Lower lobe of right lung (tissue), 2 donors: Measurements from ENCODE around the gene FNIP1. TPM values are rescaled to one million over a fixed set of nuclear protein-coding genes. Genes with fewer than 3 reads are reported as not detected.
"Not testable (repeated sequence)": the region's sequence is repeated elsewhere in the genome, so short reads cannot be mapped to it uniquely, and the experiment has no call there.

Experiments
- ATAC-seq, 2 donors: fragments of 200-7000 bp; cut with Tn5 transposase; one replicate each; pipeline ENCODE4 v1.9.1; 2020 to 2022; ENCODE audit warnings: mild to moderate bottlenecking in 2 of 2, moderate library complexity in 2 of 2
- DNase-seq: peaks from one replicate; pipeline ENCODE4 v3.0.0-alpha.2; 2020
- H3K27ac ChIP-seq: fragments of 200-600 bp; one replicate; pipeline ENCODE4 v1.8.0; 2022
- H3K27me3 ChIP-seq: fragments of 200-600 bp; one replicate; pipeline ENCODE4 v1.8.0; 2022; ENCODE audit warnings: low read depth
- H3K36me3 ChIP-seq: fragments of 200-600 bp; one replicate; pipeline ENCODE4 v1.8.0; 2022; ENCODE audit warnings: mild to moderate bottlenecking
- H3K4me1 ChIP-seq: fragments of 200-600 bp; one replicate; pipeline ENCODE4 v1.8.0; 2022
- H3K4me3 ChIP-seq: fragments of 200-600 bp; one replicate; pipeline ENCODE4 v1.8.0; 2022; ENCODE audit warnings: mild to moderate bottlenecking
- H3K9me3 ChIP-seq: fragments of 200-600 bp; one replicate; pipeline ENCODE4 v1.8.0; 2022
- intact Hi-C: fragments of 100-400 bp; cut with DNase I; formaldehyde crosslinking; loops from one replicate; pipeline ENCODE4 v1.11.0; 2022
- total RNA-seq: library from RNA; stranded (reverse); fragmentation: NEBNext Ultra II Directional; extraction: Animal tissue kit (Norgen Biotek cat#: 25700); gene quantifications from one replicate; pipeline ENCODE4 v1.2.1, GENCODE V29; 2021
- TF ChIP-seq, protein P1 (sequence below): fragments of 200-600 bp; IDR thresholded peaks from one replicate; pipeline ENCODE4 v1.8.0; 2022; ENCODE audit warnings: antibody characterized with exemption, mild to moderate bottlenecking
- donor health status: DM: no; HTN: yes; CAD: no; lungs with severe emphysema.

FNIP1 gene
- total RNA-seq, 1 donor from 2014 or later: 40.3 TPM

DNA sequence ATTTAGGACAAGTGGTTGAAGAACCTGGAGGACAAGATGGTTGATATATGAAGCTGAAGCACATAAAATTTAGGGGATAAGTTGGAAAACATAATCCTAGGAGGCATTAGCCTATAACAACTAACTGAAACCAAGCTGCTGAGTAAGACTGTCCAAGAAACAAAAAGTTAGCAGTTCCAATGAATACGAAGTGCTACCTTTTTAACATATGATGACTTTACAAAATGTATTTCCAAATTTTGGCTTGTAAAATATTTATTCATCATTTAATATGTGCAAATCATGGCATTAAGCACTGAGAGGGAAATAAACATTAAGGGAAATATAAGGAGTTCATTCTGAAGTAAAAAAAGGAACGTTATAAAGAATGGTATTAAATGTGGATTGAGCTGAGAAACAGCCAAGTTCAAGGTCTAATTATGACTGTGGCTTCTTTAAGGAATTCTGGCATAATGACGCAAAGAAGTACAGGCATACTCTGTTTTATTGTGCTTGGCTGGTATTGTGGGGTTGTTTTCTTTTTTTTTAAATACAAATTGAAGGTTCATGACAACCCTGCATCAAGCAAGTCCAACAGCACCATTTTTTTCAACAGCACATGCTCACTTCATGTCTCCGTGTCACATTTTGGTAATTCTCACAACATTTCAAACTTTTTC, 169.5 kb downstream of the FNIP1 start:
- ATAC-seq (no peak), DNase-seq (no peak)
- intact Hi-C loops: no loop called here
- no peaks in the 10 kb centered on the region for H3K27me3 ChIP-seq
- H3K36me3 ChIP-seq: no peaks in the 10 kb centered on the region
- TF ChIP-seq, protein P1, sequence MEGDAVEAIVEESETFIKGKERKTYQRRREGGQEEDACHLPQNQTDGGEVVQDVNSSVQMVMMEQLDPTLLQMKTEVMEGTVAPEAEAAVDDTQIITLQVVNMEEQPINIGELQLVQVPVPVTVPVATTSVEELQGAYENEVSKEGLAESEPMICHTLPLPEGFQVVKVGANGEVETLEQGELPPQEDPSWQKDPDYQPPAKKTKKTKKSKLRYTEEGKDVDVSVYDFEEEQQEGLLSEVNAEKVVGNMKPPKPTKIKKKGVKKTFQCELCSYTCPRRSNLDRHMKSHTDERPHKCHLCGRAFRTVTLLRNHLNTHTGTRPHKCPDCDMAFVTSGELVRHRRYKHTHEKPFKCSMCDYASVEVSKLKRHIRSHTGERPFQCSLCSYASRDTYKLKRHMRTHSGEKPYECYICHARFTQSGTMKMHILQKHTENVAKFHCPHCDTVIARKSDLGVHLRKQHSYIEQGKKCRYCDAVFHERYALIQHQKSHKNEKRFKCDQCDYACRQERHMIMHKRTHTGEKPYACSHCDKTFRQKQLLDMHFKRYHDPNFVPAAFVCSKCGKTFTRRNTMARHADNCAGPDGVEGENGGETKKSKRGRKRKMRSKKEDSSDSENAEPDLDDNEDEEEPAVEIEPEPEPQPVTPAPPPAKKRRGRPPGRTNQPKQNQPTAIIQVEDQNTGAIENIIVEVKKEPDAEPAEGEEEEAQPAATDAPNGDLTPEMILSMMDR: no peak
- peaks cover 23% of the 10 kb centered on the region for H3K4me1 ChIP-seq
- H3K4me3 ChIP-seq: no peak overlapping the region
- H3K27ac ChIP-seq: no peak overlapping the region
- H3K9me3 ChIP-seq: no peaks in the 10 kb centered on the region

DNA sequence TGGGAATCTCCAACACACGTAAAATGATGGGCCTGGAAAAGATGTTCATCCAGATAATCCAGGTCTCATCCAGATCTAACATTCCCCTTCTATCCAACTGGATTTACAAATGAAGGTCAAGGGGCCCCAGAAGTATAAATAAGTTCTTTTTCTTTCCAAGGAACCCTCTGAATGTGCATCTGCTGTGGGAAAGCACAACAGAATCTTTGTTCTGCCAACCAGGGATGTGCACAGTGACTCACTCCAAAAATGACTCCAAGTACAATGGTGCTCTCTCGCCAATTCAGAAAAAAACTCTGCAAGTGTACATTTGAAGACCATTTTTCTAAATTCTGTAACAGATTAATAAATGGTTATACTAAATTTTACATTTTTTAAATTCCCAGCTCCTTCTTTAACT, 174.2 kb downstream of the FNIP1 start:
- Histone ChIP-seq H3K27me3 (no peaks in the 10 kb centered on the region), H3K27ac (no peak overlapping the region), H3K4me3 (no peak overlapping the region), H3K4me1 (no peaks in the 10 kb centered on the region), H3K36me3 (no peaks in the 10 kb centered on the region), H3K9me3 (no peaks in the 10 kb centered on the region)
- ATAC-seq (no peak), DNase-seq (no peak)
- intact Hi-C loops: no loop called here
- TF ChIP-seq, protein P1: no peak

DNA sequence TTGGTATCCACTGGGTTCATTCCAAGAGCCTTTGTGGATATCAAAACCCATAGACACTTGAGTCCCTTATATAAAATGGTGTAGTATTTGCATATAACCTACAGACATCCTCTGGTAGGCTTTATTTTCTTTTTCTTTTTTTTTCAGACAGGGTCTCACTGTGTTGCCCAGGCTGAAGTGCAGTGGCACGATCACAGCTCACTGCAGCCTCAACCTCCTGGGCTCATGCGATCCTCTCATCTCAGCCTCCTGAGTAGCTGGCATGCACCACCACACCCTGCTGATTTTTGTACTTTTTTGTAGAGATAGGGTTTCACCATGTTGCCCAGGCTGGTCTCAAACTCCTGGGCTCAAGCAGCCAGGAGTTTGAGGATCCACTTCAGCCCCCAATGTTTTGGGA, 175.7 kb downstream of the FNIP1 start:
- intact Hi-C loops: not testable (repeated sequence)

DNA sequence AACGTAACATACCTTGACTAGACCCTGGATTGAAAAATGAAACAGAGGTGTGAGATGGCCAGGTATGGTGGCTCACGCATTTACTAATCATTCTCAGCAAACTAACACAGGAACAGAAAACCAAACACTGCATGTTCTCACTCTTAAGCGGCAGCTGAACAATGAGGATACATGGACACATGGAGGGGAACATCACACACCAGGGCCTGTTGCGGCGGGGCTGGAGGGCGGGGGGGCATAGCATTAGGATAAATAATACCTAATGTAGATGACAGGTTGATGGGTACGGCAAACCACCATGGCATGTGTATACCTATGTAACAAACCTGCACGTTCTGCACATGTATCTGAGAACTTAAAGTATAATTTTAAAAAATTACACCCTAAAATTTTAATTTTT, 177.7 kb downstream of the FNIP1 start:
- TF ChIP-seq, protein P1: no peak
- no peak overlapping the region for H3K27ac ChIP-seq
- no peaks in the 10 kb centered on the region for H3K9me3 ChIP-seq
- no peak overlapping the region for H3K4me3 ChIP-seq
- no peak for DNase-seq
- H3K4me1 ChIP-seq: no peaks in the 10 kb centered on the region
- intact Hi-C loops: no loop called here
- no peaks in the 10 kb centered on the region for H3K27me3 ChIP-seq
- ATAC-seq: no peak
- no peaks in the 10 kb centered on the region for H3K36me3 ChIP-seq

More for the DNA sequence above, 175.7 kb downstream of the FNIP1 start:
- H3K4me1 ChIP-seq, H3K36me3 ChIP-seq, H3K4me3 ChIP-seq, DNase-seq, H3K9me3 ChIP-seq, H3K27ac ChIP-seq, H3K27me3 ChIP-seq, ATAC-seq: not testable (repeated sequence)

DNA sequence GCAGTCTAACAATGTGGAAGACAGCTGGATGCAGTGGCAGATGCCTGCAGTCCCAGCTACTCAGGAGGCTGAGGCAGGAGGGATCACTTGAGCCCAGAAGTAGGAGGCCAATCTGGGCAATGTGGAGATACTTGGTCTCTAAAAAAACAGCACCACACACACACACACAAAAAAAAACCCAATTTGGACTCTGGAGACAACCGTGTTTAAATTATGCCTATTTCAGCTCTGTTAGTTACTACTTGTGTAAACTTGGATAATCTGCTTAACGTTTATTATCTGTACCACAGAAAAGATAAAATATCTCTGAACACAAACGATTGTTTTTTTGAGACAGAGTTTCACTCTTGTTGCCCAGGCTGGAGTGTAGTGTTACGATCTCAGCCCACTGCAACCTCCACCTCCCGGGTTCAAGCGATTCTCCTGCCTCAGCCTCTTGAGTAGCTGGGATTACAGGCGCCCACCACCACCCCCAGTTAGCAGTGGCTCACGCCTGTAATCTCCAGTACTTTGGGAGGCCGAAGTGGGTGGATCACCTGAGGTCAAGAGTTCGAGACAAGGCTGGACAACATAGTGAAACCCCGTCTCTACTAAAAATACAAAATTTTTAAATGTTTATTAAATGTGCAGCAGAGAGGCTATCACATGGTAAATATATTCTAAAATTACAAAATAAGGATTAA, 179.5 kb downstream of the FNIP1 start:
- no peak overlapping the region for H3K27ac ChIP-seq
- H3K9me3 ChIP-seq: no peaks in the 10 kb centered on the region
- H3K4me3 ChIP-seq: no peak overlapping the region
- TF ChIP-seq, protein P1: no peak
- ATAC-seq (no peak), DNase-seq (no peak)
- no peaks in the 10 kb centered on the region for H3K27me3 ChIP-seq
- H3K36me3 ChIP-seq: no peaks in the 10 kb centered on the region
- intact Hi-C loops: no loop called here
- H3K4me1 ChIP-seq: no peaks in the 10 kb centered on the region

DNA sequence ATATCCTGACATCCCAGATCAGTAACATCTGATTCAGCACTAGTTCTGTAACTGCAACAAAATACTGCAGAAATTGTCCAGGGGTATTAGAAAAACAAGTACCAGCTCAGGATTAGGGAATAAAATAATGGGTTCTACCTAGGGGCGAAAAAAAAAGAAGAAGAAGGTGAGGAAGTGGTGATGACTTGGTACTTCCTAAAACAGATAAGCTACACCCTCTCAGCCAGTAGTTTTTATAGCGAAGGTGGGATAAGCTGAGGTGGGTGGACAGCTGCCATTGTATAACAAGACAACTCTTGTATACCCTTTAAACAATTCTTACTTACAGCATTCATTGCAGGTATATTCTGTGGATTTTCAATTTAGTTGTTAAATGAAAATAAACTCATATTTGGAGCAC, 180.9 kb downstream of the FNIP1 start:
- TF ChIP-seq, protein P1: no peak
- Histone ChIP-seq H3K27me3 (no peaks in the 10 kb centered on the region), H3K4me1 (no peaks in the 10 kb centered on the region), H3K27ac (no peak overlapping the region), H3K36me3 (no peaks in the 10 kb centered on the region), H3K4me3 (no peak overlapping the region), H3K9me3 (no peaks in the 10 kb centered on the region)
- DNase-seq (no peak), ATAC-seq (no peak)
- intact Hi-C loops: no loop called here
